HG02678 (cell line): Measurements from ENCODE around the gene PPFIA1.
"Not testable (repeated sequence)": the region's sequence is repeated elsewhere in the genome, so short reads cannot be mapped to it uniquely, and the experiment has no call there.

ENCODE experiments used
- ATAC-seq: cut with Tn5 transposase; IDR thresholded peaks from one replicate; pipeline ENCODE4 v1.9.1; 2021; ENCODE audit warnings: mild to moderate bottlenecking, moderate library complexity; ENCODE audit not compliant: unreplicated experiment

The PPFIA1 gene

DNA sequence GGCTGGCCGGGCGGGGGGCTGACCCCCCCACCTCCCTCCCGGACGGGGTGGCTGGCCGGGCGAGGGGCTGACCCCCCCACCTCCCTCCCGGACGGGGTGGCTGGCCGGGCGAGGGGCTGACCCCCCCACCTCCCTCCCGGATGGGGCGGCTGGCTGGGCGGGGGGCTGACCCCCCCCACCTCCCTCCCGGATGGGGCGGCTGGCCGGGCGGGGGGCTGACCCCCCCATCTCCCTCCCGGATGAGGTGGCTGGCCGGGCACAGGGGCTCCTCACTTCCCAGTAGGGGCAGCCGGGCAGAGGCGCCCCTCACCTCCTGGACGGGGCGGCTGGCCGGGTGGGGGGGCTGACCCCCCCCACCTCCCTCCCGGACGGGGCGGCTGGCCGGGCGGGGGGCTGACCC is 24.7 kb downstream of the PPFIA1 start:
- not testable (repeated sequence) for ATAC-seq

DNA sequence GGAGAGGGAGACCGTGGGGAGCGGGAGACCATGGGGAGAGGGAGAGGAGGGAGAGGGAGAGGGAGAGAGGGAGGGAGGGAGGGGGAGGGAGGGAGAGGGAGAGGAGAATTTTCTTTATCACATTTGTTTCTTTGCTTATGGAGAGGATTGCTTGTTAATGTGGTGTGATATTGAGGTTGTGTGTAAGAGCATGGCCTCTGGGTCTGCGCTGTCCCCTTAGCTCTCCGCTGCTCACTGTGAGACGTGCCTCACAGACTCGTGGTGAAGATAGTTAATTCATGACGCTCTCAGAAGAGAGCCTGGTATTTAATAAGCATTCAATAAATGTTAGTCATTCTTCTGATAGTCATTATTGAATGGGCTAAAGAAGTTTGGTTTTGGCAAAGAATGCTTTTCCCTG is 26.2 kb downstream of the PPFIA1 start:
- ATAC-seq: no peak

DNA sequence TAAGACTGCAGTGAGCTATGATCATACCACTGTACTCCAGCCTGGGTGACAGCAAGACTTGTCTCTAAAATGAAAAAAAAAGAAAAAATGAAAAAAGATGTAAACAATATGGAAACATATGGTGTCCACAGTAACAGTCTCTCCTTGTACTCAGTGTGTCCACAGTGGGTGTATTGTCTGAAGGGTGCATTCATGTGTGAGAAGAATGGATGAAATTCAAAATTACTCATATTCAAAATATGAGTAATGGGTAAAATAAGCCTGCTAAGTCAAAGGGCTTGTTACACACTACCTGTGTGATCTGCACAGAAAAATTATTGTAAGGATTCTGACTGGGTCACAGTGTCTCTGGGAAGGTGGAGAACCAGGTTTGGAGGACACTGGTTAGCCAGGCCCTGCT is 26.9 kb downstream of the PPFIA1 start:
- no peak for ATAC-seq

DNA sequence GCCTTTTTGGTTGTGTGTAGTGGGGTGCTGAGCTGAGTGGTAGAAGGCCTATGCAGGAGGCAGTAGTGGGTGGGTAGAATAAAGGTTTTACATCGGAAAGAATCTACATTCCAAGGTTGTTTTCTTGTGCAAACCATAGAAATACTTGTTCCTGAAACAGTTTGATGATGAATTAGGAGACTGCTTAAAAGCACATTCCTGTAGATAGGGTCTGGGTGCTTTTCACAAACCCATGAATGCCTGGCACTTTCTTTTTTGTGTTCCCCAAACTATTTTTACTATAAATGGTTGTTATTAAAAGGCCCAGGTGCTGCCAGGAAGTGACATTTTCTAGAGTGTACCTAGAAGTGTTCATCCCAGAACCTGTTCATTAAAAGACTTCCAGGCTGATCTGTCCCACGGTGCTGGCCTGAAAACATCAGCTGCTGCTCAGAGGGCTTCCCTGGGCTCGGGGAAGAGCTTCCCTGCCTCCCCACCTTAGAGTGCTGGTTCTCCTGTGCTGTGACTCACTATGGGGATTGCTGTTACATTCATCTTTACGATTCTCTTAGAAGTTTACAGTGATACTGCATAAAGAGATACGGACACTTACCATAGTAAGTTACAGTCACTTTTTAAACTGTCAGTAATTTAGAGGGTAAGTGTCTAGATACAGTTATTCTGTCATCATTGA is 27.9 kb downstream of the PPFIA1 start:
- ATAC-seq: no peak

DNA sequence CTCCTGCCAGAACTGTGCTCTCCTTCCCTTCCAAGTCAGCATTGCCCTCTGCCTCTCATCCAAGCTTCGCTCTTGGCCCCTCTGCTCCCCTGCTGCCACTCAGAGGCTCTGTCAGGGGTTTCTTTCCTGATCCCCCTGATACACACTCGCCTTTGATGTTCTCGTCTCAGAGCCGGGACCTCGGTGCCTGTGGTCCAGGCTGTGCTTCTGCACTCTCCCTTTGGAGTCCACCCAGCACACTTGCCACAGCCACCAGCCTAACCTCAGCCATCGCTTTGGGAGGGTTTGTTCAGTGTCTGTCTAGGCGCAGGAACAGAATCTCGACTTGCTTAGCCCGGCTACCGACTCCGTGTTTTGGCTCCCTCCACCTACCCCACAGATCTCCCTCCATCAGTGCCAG is 29.1 kb downstream of the PPFIA1 start:
- ATAC-seq: no peak

DNA sequence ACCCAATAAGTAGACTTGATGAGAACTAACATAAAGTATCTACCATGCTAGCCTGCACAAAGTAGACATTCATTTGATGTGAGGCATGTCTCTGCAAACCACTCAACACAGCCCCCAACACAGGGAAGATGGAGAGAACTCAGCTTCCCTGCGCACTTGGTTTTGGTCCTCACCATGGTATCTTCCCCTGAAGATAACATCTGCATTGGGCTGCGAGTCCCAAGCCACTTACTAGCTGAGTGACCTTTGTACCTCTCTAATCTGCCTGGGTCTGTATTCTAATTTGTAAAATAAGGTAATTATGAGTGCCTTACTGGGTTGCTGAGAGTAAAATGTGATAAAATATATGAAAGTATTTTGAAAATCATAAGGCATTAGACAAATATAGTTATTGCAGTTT is 30.7 kb downstream of the PPFIA1 start:
- ATAC-seq: no peak

DNA sequence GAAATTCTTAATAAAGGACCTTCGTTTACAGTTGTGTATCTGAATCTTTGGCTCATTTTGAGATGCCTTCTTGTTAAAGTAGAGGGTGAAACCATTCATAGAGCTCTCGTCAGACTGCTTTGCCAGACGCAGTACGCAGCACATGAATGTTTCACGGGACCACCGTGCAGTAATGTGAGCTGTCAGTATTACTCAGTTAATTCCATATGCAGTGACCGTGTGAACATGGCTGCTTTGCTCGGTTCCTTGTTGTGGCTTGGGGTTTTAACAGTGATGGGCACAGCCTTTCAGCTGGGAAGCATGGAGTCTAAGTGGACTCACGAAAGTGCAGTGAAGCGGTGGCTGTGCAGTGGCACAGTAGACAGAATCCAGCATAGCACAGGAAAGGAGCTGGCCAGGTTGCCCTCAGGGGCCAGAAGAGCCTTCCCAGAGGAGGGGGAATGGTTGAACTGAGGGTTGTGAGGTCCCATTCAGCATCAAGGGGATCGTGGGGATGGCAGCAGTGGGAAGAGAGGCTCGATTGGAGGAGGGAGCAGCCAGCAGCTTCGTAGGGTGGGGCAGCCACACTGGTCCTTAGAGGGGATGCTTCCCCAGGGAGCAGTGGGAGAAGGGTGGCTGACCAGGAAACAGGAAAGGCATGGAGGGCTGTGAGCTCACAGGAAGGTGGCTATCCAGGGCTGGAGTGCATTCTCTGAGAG is 31.4 kb downstream of the PPFIA1 start:
- ATAC-seq: no peak

DNA sequence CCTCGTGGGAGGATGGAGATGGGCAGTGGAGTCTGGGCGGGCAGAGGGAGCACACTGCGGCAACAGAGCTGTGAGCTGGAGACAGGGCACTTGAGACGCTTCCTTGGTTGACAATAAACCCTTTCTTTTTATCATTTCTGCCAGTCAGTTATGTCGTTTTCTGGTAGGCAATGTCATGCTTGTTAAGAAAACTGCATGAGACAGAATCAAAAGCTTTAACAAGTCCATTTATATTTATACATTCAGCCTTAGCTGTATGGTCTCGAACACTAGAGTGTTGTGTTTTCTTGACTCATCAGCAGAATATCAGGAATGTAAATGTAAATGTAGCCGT is 31.9 kb downstream of the PPFIA1 start:
- ATAC-seq: no peak

DNA sequence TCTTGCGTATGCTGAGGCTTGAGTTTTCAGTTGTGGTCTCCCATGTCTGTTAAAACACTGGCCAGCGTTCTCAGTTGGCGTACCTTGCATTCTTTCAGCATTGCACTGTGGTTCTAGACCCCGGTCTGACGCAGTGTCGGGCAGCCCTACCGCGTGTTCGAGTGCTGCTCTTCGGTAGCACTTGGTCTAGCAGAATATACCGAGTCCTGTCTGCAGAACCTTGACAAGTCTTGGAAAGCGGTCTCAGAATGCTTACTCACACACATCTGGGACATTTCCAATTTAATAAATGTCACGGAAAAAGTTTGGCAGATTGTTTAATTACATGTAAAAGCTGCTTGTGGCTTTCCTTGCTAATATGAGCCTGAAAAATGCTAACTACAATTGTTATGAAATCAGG is 32.6 kb downstream of the PPFIA1 start:
- no peak for ATAC-seq

DNA sequence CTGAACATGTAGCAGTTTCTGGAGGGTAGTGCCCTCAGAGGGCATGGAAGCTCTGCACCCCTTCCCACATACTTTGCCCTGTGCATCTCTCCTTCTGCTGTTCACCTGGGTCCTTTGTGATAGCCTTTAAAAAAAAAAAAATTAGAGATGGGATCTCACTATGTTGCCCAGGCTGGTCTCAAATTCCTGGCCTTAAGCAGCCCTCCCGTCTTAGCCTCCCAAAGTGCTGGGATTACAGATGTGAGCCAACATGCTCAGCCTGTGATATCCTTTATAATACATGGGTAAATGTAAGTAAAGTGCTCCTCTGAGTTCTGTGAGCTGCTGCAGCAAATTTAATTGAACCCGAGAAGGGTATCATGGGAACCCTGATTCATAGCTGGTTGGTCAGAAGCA is 33.7 kb downstream of the PPFIA1 start:
- ATAC-seq: no peak

DNA sequence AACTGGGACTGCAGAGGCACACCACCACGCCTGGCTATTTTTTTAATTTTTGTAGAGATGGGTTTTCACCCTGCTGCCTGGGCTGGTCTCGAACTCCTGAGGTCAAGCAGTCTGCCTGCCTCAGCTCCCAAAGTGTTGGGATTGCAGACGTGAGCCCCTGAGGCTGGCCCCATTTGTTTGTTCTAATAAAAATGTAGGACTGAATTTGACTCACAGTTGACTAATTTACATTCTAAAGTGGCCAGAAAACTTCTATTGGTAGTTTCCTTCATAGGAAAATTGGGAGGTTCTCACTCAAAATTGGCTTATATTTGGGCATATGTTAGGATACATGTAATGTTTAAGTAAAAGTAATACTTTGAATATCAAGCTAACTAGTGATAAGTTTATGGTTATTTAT is 35.0 kb downstream of the PPFIA1 start:
- ATAC-seq: no peak

DNA sequence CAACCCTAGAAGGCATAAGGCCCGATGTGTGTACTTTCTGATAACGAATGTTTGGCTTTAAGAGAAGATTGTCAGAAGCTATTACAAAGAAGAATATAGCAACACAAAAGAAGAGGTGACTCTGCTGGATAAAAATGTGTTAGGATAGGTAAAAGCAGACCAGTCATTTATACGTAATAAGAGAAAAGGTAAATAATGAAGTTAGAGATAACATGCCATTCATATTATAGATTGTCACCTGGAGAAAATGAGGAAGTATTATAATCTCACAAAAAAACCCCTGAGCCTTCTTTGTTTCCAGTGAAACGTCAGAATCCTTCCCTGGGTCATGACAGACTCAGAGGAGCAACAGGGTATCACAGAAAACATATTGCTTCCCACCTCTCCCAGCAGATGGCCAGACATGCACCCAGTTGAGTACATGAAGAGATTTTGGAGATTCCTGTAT is 36.1 kb downstream of the PPFIA1 start:
- ATAC-seq: no peak

DNA sequence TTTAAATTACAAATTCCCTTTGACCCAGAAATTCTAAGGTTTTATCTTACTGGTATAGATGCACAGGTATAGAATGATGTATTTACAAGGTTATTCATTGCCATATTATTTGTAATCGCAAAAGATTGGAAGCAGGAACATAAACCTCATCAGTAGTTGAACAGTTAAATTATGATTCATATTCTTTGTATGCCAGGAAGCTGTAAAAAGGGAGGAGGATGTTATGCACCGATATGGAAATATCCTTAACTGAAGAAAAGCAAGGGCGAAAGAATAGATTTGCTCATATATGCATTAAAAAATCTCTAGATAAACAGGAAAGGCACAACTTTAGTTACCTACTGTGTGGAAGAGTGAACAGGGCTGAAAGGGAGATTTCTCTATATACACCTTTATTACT is 36.7 kb downstream of the PPFIA1 start:
- ATAC-seq: no peak

DNA sequence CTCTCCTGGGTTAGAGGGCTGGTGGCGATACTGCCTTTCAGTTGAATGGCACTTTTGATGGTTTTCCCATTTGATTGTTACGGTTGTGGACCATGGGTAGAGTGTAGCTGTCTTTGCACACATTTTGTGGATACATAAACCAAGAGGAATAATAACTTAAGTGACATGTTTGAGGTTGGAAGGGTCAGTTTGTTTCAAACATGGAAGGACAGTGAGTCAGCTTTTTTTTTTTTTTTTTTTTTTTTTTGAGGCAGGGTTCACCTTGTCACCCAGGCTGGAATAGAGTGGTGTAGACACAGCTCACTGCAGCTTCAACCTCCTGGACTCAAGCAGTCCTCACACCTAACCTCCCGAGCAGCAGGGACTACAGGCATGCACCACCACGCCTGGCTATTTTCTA is 41.1 kb downstream of the PPFIA1 start:
- ATAC-seq: no peak

DNA sequence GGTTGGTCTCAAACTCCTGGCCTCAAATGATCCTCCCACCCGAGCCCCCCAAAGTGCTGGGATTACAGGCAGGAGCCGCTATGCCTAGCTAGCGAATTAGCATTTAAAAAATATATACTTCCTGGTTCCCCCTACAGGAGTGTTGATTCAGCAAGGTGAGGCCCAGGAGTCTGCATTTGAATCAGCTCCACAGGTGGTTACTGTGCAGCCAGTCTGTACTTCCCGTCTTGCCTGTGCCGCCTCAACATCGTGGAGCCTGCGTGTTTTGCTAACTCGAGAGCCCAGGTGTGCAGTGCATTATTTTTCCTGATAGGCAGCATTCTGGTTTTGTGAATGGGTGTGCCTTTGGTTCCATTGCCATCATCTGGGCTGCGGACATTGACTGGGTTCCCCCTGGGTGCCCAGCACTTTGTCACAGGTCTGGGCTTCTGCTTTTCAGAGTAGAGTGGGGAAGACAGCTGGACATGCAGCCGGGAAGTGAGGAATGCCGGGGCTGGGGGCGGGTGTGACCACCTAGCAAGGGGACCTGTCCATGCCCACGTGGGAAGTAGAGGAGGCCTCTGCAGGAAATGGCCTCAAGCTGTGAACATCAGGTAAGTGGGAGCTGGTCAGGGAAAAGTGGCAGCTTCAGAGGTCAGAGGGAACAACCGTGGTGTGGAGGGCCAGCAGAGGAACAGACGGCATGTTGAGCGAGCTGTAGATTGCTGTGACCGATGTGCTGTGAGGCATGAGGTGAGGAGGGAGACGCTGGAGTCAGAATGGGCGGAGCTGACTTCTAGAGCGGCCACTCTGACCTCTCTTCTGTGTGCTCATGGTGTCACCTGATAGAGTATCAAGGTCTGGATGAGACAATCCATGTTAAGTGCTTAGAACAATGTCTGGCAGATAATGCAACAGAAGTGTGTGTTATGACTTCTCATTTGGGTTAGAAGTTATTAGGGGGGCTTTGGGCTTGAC is 42.2 kb downstream of the PPFIA1 start:
- ATAC-seq: no peak

DNA sequence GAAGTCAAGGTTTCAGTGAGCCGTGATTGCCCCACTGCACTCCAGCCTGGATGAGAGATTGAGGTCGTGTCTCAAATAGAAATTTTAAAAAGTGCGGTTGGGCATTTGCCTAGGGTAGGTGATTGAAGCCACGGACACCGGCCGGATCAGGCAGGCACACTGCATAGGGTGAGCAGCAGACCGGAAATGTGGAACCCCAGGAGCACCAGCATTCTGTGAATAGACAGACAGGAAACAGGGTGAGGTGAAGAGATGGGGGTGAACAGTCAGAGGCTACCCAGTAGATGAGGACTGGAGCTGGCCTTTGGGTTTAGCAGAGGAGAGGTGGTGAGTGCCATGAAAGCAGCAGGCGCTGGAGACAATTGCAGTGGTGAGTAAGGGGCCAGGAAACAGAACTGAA is 43.5 kb downstream of the PPFIA1 start:
- ATAC-seq: no peak

DNA sequence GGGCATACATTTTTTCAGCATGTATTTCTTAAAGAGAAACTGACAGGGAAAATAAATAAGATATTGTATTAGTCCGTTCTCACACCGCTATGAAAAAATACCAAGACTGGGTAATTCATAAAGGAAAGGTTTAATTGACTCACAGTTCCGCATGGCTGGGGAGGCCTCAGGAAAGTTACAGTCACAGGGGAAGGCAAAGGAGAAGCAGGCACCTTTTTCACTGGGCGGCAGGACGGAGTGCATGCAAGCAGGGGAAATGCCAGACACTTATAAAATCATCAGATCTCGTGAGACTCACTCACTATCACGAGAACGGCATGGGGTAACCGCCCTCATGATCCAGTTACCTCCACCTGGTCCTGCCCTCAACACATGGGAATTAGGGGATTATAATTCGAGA is 44.2 kb downstream of the PPFIA1 start:
- ATAC-seq: no peak

DNA sequence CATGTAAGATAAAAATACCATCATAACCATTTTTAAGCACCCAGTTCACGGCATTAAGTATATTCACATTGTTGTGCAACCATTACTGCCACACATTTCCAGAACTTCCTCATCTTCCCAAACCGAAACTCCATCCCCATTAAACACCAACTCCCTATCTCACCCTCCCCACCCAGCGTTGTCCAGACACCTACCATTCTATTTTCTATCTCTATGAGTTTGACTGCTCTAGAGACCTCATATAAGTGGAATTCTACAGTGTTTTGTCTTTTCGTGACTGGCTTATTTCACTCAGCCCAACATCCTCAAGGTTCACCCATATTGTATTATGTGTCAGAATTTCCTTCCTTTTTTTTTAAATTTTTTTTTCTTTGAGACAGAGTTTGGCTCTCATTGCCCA is 45.2 kb downstream of the PPFIA1 start:
- no peak for ATAC-seq

DNA sequence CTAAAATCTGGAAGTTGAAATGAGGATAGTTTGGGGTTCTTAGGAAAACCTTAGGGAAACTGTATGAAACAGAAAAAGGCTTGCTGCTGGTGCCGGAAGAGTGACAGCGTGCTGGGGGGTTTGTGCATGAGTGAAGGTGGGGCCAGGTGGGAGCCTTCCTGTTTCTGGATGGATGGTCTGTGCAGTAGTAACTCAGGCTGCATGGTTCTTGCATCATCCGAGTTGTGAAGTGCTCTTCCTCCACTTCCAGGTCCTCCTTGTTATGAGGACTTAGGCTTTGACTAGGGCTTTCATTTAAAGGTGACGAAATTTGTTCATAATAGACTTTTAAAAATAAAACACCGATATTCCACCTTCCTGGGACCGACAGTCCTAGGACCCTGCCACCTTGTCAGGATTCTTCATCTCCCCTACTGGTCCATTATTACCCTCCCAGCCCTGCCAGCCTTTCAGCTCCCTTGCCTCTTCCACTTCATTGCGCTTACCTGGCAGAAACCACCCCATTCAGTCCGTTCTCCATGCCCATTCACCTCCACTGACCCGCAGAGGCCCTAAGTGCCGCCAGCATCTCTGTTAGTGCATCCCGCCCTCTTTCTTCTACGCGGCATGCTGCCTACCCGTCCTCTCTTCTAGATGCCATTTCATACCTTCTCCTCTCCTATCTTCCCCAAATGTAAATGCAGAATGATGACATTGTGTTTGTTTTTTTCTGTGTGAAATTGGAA is 47.3 kb downstream of the PPFIA1 start:
- ATAC-seq: no peak

DNA sequence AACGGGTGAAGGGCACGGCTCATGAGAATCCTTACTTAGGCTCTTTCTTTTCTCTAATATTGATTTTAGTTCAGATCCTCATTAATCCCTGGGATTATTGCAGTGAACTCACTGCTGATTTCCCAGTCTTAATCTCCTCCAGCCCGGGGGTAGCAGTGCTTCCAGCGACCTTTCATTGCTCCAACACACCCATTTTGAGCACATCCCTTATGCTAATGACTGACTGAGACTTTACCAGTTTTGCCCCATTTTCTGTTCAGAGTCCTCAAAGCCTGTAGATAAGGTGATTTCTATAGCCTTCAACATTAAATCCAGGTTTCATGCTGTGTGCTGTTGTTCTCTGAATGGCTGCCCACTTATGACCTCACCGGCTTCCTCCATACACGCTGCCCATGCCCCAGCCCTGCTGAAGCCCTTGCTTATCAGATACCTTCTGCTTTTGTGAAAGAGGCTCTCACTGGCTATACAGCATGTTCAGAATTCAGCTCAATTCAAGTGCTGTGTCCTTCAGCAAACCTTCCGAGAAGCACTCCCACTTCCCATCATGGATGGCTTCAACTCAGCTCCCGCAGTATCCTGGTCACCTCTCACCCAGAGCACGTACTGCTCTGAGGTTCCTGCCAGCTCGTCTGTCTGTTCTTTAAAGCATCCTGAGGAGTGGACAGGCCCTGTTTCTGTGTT is 49.0 kb downstream of the PPFIA1 start:
- no peak for ATAC-seq

DNA sequence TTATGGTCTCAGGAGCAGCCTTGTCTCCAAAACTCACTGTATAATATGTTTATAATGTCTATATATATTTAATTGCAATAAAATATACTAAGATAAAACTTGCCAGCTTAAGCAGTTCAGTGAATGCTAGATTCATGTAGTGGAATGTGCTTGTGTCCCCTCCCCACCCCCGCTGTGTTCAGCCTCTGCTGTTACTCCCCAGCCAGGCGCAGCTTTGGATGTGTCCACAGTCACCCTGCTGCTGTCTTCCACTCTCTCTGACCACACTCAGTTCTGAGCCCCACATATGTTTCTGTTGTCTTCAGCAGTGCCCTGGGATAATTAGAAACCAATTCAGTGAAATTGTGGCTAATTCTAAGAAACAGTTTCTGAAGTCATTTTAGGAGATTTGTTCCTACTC is 52.2 kb downstream of the PPFIA1 start:
- ATAC-seq: no peak
